Upper lobe of left lung (tissue), 4 donors: ENCODE results near the gene AKAP11.

ENCODE experiments used
- CTCF ChIP-seq, 6 experiments: fragments of 450-650 bp in 4 of 6; fragments of 200-600 bp in 2 of 6; sonication (generic) in 2 of 6; IDR thresholded peaks; one replicate each; pipeline ENCODE4 v1.5.1; 2016 to 2019; ENCODE audit warnings: antibody characterized with exemption in 6 of 6
- EP300 ChIP-seq, 4 donors: sonication (generic); formaldehyde crosslinking; IDR thresholded peaks; one replicate each; pipeline ENCODE4 v1.5.1; 2017; ENCODE audit warnings: antibody characterized with exemption in 4 of 4, control low read depth in 2 of 4
- POLR2A ChIP-seq, 4 donors: fragments of 450-650 bp; IDR thresholded peaks; one replicate each; pipeline ENCODE4 v1.5.1; 2016 to 2017; ENCODE audit warnings: antibody characterized with exemption in 4 of 4, mild to moderate bottlenecking in 2 of 4
- POLR2AphosphoS5 ChIP-seq, 2 donors: sonication (generic); formaldehyde crosslinking; IDR thresholded peaks; one replicate each; pipeline ENCODE4 v1.5.1; 2017; ENCODE audit warnings: antibody characterized with exemption in 2 of 2

GRCh38 chr13:42334329-42334706 lies 62.4 kb downstream of the AKAP11 start:
- TF ChIP-seq POLR2A (IDR thresholded peaks at IDR 0.05) (no peak), CTCF (IDR thresholded peaks at IDR 0.05) (no peak), EP300 (IDR thresholded peaks at IDR 0.05) (no peak), POLR2AphosphoS5 (IDR thresholded peaks at IDR 0.05) (no peak)
